Large intestine (tissue), 3 donors: ENCODE data around the gene PYGB. TPM values are rescaled to one million over a fixed set of nuclear protein-coding genes. Genes with fewer than 3 reads are reported as not detected.
"Not testable (repeated sequence)": the region's sequence is repeated elsewhere in the genome, so short reads cannot be mapped to it uniquely, and the experiment has no call there.

Experiments
- DNase-seq, 2 donors: peaks; one replicate each; pipeline versions ENCODE4 v3.0.0 to v3.0.0-alpha.2; 2013
- H3K27ac ChIP-seq: one replicate; pipeline ENCODE4 v1.5.1; 2013; ENCODE audit warnings: low read length
- H3K27me3 ChIP-seq: 2 replicates; pipeline ENCODE4 v1.6.1; 2013; ENCODE audit warnings: low read length; ENCODE audit not compliant: control insufficient read depth, insufficient read depth
- H3K36me3 ChIP-seq: 2 replicates; pipeline ENCODE4 v1.6.1; 2013; ENCODE audit warnings: low read length; ENCODE audit not compliant: control insufficient read depth, insufficient read depth
- H3K4me1 ChIP-seq: one replicate; pipeline ENCODE4 v1.6.1; 2013; ENCODE audit warnings: low read length; ENCODE audit not compliant: control insufficient read depth, insufficient read depth
- H3K4me3 ChIP-seq: one replicate; pipeline ENCODE4 v1.5.1; 2013; ENCODE audit warnings: low read length
- H3K9me3 ChIP-seq: one replicate; pipeline ENCODE4 v1.6.1; 2013; ENCODE audit warnings: mild to moderate bottlenecking, low read depth, low read length, moderate library complexity; ENCODE audit not compliant: control insufficient read depth
- WGBS: methylation state at CpG from one replicate; pipeline ENCODE4 v1.1.5; 2013; ENCODE audit warnings: low lambda C conversion rate; ENCODE audit not compliant: insufficient coverage; 5-methylcytosine and 5-hydroxymethylcytosine counted together
- polyA plus RNA-seq: library from polyadenylated mRNA; unstranded; fragments of 120-200 nt; gene quantifications from one replicate; pipeline ENCODE4 v1.2.1, GENCODE V29; 2013

Gene PYGB
- polyA plus RNA-seq, 1 donor: 35.1 TPM

DNA sequence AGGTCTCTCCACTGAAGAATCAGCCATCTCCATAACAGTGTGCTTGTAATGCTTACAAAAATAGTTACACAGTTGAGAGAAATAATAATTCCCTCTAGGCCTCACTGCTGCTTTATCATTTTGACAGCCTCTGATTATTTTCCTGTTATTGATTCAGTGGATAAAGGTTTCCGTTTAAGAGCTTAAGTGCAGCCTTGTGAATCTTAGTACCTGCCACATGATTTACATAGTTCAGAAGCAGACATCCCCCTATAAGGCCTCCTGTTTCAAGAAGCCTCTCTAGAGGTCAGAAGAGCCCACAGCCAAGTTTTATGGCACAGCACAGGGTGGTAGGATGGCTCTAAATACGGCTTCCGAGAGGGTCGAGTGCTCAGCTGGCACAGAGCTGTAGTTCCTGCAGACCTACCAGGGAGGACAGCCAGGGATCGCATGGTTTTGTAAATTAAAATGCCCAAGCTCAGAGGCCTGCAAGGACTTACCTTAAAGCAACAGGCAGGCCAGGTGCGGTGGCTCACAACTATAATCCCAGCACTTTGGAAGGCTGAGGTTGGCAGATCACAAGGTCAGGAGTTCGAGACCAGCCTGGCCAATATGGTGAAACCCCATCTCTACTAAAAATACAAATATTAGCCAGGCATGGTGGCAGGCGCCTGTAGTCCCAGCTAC is 17.6 kb upstream of the PYGB start:
- H3K27ac ChIP-seq: no peak overlapping the region
- no peak for DNase-seq
- H3K36me3 ChIP-seq: peaks cover 21% of the 10 kb centered on the region
- H3K9me3 ChIP-seq: no peaks in the 10 kb centered on the region
- no peaks in the 10 kb centered on the region for H3K27me3 ChIP-seq
- H3K4me1 ChIP-seq: peaks cover 5% of the 10 kb centered on the region
- WGBS: no CpG with 5 or more reads among the region's 8 CpGs
- no peak overlapping the region for H3K4me3 ChIP-seq

GRCh38 chr20:25233016-25233772 is 14.7 kb upstream of the PYGB start:
- Histone ChIP-seq H3K4me3 (no peak overlapping the region), H3K36me3 (peaks cover 2% of the 10 kb centered on the region), H3K9me3 (no peaks in the 10 kb centered on the region), H3K27ac (no peak overlapping the region), H3K27me3 (no peaks in the 10 kb centered on the region), H3K4me1 (peaks cover 5% of the 10 kb centered on the region)
- no CpG with 5 or more reads among the region's 10 CpGs for WGBS
- DNase-seq: peak in 1 of 2 donors; percentile 46

GRCh38 chr20:25234009-25234849 is 13.7 kb upstream of the PYGB start:
- not testable (repeated sequence) for H3K4me1 ChIP-seq, H3K27ac ChIP-seq, DNase-seq, H3K4me3 ChIP-seq, H3K27me3 ChIP-seq, H3K36me3 ChIP-seq, H3K9me3 ChIP-seq
- WGBS: no CpG with 5 or more reads among the region's 8 CpGs

DNA sequence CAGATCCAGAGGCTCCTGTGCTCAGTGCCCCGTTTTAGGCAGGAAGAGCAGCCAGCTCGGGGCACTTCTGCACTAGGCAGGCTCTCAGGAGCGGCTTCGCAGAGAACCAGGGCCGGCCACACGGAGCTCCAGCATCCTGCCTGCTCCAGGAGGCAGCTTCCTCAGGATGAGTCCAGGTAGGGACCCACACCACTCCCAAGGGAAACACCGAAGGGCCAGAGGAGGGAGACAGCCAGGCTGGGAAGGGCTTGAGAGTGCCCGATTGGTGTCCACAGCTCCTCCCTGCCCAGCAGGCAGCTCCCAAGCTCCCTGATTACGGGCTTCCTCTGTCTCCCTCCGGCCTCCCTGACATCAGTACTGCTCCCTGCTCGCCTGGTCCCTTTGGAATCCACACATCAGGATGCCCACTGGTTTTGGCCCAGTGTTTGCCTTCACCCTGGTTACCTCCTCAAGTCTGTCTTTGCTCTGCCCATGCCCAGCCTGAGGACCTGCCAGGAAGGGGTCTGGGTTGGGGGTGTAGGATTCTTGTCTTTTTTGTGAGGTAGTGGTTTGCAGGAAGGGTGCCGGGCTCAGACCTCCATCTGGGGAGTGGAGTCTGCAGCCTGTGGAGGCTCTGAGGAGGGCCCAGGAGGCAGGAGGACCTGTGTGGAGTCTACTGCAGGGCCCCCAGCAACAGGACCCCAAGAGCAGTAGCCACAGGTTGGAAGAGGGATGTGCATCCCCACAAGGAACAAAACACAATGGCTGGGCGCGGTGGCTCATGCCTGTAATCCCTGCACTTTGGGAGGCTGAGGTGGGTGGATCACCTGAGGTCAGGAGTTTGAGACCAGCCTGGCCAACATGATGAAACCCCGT is 11.2 kb upstream of the PYGB start:
- H3K4me1 ChIP-seq: peaks cover 7% of the 10 kb centered on the region
- H3K27me3 ChIP-seq: no peaks in the 10 kb centered on the region
- no peaks in the 10 kb centered on the region for H3K9me3 ChIP-seq
- H3K4me3 ChIP-seq: no peak overlapping the region
- DNase-seq: no peak
- H3K27ac ChIP-seq: no peak overlapping the region
- WGBS: no CpG with 5 or more reads among the region's 15 CpGs
- H3K36me3 ChIP-seq: no peaks in the 10 kb centered on the region

DNA sequence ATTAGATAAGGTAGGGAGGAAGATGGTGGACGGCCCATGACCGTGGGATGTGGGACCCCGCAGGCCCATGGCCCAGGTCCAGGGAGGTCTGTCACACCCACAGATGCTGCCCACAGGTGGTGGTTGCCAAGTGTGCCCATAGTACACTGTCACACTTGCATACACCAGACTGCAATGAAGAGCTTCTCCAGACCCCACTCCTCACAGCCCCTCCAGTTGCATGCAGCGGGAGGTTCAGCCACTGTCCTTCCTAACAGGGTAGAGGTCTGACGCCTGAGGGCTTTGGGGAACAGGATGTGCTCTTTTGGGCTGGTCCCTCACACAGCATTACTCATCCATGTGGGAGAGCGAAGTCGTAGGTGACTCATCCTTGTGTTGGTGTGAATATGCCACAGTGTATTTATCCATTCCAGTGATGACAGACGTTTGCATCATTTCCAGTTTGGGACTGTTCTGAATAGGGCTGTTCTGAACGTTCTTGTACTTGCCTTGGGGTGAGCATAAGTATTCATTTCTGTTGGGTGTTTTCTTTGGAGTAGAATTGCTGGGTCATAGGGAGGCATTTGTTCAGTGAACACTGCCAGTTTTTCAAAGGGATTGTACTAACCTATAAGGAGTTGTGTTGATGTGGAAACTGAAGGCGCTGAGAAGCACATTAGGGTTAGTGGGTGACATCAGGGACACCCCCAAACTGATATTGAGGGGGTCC is 10.1 kb upstream of the PYGB start:
- no CpG with 5 or more reads among the region's 10 CpGs for WGBS
- H3K4me3 ChIP-seq: no peak overlapping the region
- no peak overlapping the region for H3K27ac ChIP-seq
- no peaks in the 10 kb centered on the region for H3K36me3 ChIP-seq
- peaks cover 7% of the 10 kb centered on the region for H3K4me1 ChIP-seq
- H3K27me3 ChIP-seq: no peaks in the 10 kb centered on the region
- no peak for DNase-seq
- no peaks in the 10 kb centered on the region for H3K9me3 ChIP-seq

DNA sequence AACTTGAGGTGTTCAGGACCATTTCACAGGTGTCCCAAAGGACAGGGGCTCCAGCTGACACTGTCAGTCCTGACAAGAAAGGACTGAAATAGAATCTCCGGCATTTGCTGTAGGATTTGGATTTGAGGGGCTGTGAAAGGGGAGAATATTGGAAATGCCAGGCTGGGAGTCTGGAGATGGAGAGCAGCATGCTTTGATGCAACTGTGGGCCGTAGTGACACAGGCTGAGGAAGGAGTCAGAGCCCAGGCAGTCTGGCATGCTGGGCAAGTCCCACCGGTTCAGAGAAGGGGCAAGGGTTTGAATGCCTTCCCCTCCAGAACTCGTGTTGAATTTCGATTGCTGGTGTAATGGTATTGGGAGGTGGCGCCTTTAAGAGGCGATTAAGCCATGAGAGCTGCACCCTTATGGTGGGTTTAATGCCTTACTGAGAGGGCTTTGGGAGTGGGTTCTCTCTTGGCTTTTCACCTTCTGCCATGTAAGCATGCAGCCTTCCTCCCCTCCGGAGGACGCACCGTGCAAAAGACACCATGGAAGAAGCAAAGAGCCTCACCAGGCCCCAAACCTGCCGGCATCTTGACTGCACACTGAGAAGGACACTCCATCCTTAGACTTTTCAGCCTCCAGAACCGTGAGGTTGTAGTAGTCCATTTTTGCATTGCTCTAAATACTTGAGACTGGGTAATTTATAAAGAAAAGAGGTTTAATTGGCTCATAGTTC is 9.4 kb upstream of the PYGB start:
- H3K27ac ChIP-seq: no peak overlapping the region
- no peaks in the 10 kb centered on the region for H3K27me3 ChIP-seq
- H3K9me3 ChIP-seq: peaks cover 1% of the 10 kb centered on the region
- no CpG with 5 or more reads among the region's 12 CpGs for WGBS
- no peak for DNase-seq
- H3K36me3 ChIP-seq: no peaks in the 10 kb centered on the region
- peaks cover 2% of the 10 kb centered on the region for H3K4me1 ChIP-seq
- H3K4me3 ChIP-seq: no peak overlapping the region

- Histone ChIP-seq H3K27me3 (no peaks in the 10 kb centered on the region), H3K4me3 (no peak overlapping the region), H3K27ac (no peak overlapping the region), H3K9me3 (peaks cover 4% of the 10 kb centered on the region), H3K36me3 (no peaks in the 10 kb centered on the region), H3K4me1 (peaks cover 2% of the 10 kb centered on the region)
- DNase-seq: no peak
- WGBS: no CpG with 5 or more reads among the region's 19 CpGs
Observed at GRCh38 chr20:25239387-25240370, 8.2 kb upstream of the PYGB start.

- DNase-seq, H3K36me3 ChIP-seq, H3K27ac ChIP-seq, H3K9me3 ChIP-seq, H3K27me3 ChIP-seq, H3K4me1 ChIP-seq, H3K4me3 ChIP-seq: not testable (repeated sequence)
- no CpG with 5 or more reads among the region's 9 CpGs for WGBS
Observed at GRCh38 chr20:25240851-25241658, 6.8 kb upstream of the PYGB start.
